NB4 (cell line): ENCODE data around the gene CABCOCO1.

Experiments used
- CTCF ChIP-seq: IDR thresholded peaks from one replicate; pipeline ENCODE4 v1.5.1; 2012; ENCODE audit warnings: low read depth, low read length
- POLR2A ChIP-seq: IDR thresholded peaks from 2 replicates; pipeline ENCODE4 v1.6.1; 2011; ENCODE audit warnings: mild to moderate bottlenecking; ENCODE audit not compliant: insufficient read length; ENCODE audit errors: extremely low read depth

- TF ChIP-seq POLR2A (no peak), CTCF (no peak)
Observed at GRCh38 chr10:61753453-61753852, 90.7 kb downstream of the CABCOCO1 start.
